ENCODE measurements around the gene COA8.

COA8 gene

GRCh38 chr14:103537175-103537990 is 25.4 kb upstream of the COA8 start:
- DNase-seq = no peak

- DNase-seq = no peak
These were observed 24.3 kb upstream of the COA8 start for GRCh38 chr14:103538291-103539055.

GRCh38 chr14:103539056-103539825 is 23.5 kb upstream of the COA8 start:
- DNase-seq = no peak

- no peak for DNase-seq
These were observed 21.7 kb upstream of the COA8 start for GRCh38 chr14:103540821-103541708.

- DNase-seq = no peak
These were observed 20.8 kb upstream of the COA8 start for GRCh38 chr14:103541709-103542604.

- no peak for DNase-seq
These were observed 20.1 kb upstream of the COA8 start for GRCh38 chr14:103542605-103543088.

- no peak for DNase-seq
These were observed 19.6 kb upstream of the COA8 start for GRCh38 chr14:103543140-103543539.

GRCh38 chr14:103543721-103544387 is 18.9 kb upstream of the COA8 start:
- no peak for DNase-seq

GRCh38 chr14:103544388-103545218 is 18.2 kb upstream of the COA8 start:
- no peak for DNase-seq

- no peak for DNase-seq
These were observed 17.4 kb upstream of the COA8 start for GRCh38 chr14:103545219-103545914.

- DNase-seq = no peak
These were observed 16.7 kb upstream of the COA8 start for GRCh38 chr14:103545915-103546651.

GRCh38 chr14:103546652-103547454 is 15.9 kb upstream of the COA8 start:
- no peak for DNase-seq

GRCh38 chr14:103547455-103547940 is 15.3 kb upstream of the COA8 start:
- no peak for DNase-seq

GRCh38 chr14:103547941-103548462 is 14.8 kb upstream of the COA8 start:
- DNase-seq = no peak

GRCh38 chr14:103548463-103549351 is 14.1 kb upstream of the COA8 start:
- no peak for DNase-seq
